Fibroblast of lung (primary cell): ENCODE measurements around the gene MATK.

ENCODE experiments used
- EZH2 ChIP-seq: IDR thresholded peaks from 2 replicates; pipeline ENCODE4 v1.5.1; 2012; ENCODE audit warnings: low read length, control low read depth, mild to moderate bottlenecking; ENCODE audit errors: missing control alignments
- TF ChIP-seq, protein P1 (sequence below), 2 donors: IDR thresholded peaks in 1 of 2; conservative IDR thresholded peaks in 1 of 2; 1 replicate in 1 of 2; 2 replicates in 1 of 2; pipeline ENCODE4 v1.5.1; 2011 to 2012; ENCODE audit warnings: low read length in 2 of 2, control low read depth in 1 of 2, inconsistent platforms in 1 of 2, low read depth in 1 of 2, mild to moderate bottlenecking in 1 of 2

DNA sequence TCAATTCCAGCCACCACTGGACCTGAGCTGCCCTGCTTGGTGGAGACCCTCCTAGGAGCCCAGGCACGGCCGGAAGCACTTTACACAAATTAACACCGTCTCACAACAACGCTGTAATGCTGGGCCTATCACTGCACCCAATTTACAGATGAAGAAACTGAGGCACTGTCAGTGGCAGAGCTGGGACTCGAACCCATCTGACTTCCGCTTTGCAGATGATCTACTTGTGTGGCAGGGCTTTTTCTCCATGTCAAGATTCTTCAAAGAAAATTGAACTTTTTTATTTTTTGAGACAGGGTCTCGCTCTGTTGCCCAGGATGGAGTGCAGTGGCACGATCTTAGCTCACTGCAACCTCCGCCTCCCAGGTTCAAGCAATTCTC, 48.9 kb upstream of the MATK start:
- TF ChIP-seq, protein P1, sequence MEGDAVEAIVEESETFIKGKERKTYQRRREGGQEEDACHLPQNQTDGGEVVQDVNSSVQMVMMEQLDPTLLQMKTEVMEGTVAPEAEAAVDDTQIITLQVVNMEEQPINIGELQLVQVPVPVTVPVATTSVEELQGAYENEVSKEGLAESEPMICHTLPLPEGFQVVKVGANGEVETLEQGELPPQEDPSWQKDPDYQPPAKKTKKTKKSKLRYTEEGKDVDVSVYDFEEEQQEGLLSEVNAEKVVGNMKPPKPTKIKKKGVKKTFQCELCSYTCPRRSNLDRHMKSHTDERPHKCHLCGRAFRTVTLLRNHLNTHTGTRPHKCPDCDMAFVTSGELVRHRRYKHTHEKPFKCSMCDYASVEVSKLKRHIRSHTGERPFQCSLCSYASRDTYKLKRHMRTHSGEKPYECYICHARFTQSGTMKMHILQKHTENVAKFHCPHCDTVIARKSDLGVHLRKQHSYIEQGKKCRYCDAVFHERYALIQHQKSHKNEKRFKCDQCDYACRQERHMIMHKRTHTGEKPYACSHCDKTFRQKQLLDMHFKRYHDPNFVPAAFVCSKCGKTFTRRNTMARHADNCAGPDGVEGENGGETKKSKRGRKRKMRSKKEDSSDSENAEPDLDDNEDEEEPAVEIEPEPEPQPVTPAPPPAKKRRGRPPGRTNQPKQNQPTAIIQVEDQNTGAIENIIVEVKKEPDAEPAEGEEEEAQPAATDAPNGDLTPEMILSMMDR (conservative IDR thresholded peaks at IDR 0.05 in 1 of 2, IDR thresholded peaks at IDR 0.05 in 1 of 2; ENCODE audit: low read depth in 1 of 2, low read length in 2 of 2): no peak
- no peak for TF ChIP-seq EZH2
